NCI-H1092 (cell line): Measurements from ENCODE around the gene SPTBN4.
"Not testable (repeated sequence)": the region's sequence is repeated elsewhere in the genome, so short reads cannot be mapped to it uniquely, and the experiment has no call there.

Experiments used
- DNase-seq: peaks from one replicate; lab custom pipeline; 2025; lab: John Stamatoyannopoulos, UW

SPTBN4 gene

GRCh38 chr19:40466985-40467734 is at the start of gene SPTBN4:
TSS of gene SPTBN4 (plus strand) at chr19:40467001. CDS start at chr19:40472622, 5,621 bp downstream.
- DNase-seq: no peak

DNA sequence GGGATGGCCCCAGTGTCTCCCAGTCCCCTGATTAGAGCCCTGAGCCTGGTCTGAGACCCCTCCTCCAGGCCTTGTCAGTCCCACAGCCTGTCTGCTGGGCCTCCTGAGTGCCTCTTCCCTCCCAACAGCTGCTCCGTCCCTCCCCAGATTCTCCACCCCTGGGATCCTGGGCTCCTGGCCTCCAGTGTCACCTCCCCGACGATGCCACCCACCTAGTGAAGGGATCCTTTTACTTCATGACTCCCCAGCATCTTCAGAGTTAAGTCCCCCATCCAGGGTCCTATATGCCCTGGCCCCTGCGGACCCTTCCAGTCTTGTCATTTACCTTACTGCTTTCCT is 49.2 kb upstream of the SPTBN4 start:
- no peak for DNase-seq

DNA sequence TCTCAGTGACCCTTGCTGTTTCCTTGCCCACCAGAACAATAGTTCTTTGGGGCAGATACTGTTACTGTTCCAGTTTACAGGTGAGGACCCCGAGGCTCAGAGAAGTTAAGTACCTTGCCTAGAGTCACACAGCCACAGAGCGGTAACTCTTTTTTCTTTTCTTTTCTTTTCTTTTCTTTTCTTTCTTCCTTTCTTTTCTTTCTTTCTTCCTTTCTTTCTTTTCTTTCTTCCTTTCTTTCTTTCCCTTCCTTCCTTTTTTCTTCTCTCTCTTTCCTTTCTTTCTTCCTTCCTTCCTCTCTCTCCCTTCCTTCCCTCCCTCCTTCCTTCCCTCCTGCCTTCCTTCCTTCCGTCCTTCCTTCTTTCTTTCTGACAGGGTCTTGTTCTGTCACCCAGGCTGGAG is 48.8 kb upstream of the SPTBN4 start:
- DNase-seq: no peak

DNA sequence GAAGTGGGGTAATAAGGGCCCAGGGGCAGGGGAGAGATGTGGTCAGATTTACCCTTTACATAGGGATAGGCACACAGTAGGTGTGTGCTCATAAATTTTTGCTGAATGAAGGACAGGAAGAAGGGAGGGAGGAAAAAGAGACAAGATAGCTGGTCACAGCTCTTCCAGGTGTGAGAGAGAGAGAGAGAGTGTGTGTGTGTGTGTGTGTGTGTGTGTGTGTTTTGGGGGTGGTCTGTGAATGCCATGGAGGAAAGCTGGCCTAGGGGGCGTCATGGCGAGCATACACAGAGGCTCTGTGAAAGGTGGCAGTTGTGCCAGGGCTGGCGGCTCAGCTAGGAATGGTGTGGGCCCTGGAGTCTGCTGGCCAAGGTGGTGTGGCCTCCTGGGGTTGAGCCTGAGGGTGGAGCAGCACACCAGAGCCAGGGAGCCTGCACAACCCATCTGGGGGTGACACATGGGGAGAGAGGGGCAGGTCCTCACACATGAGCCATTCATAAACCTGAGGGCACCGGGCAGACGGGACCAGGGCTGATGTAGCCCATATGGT is 47.7 kb upstream of the SPTBN4 start:
- no peak for DNase-seq

DNA sequence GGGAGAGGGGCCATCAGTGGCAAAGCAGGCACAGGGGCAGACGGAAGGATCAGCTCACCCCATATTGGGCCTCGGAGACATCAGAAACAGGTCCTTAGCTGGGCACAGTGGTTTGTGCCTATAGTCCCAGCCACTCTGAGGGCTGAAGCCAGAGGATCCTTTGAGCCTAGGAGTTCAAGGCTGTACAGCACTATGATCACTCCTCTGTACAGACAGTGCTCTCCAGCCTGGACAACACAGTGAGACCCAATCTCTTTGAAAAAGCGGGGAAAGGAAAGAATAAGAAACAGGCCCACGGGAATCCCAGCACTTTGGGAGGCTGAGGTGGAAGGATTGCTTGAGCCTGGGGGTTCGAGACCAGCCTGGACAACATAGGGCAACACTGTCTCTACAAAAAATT is 47.0 kb upstream of the SPTBN4 start:
- DNase-seq: no peak

DNA sequence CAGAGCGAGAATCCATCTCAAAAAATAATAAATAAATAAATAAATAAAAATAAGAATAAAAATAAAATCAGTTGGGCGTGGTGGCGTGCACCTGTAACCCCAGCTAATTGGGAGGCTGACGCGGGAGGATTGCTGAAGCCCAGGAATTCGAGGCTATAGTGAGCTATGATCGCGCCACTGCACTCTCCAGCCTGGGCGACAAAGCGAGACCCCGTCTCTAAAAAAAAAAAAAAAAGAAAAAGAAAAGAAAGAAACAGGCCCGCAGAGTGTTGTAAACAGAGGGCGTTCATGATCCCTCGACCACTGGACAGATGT is 46.4 kb upstream of the SPTBN4 start:
- no peak for DNase-seq

- DNase-seq: peak; percentile 45
Observed at GRCh38 chr19:40420766-40421765, 45.7 kb upstream of the SPTBN4 start.

GRCh38 chr19:40421993-40422747 is 44.6 kb upstream of the SPTBN4 start:
- DNase-seq: no peak

DNA sequence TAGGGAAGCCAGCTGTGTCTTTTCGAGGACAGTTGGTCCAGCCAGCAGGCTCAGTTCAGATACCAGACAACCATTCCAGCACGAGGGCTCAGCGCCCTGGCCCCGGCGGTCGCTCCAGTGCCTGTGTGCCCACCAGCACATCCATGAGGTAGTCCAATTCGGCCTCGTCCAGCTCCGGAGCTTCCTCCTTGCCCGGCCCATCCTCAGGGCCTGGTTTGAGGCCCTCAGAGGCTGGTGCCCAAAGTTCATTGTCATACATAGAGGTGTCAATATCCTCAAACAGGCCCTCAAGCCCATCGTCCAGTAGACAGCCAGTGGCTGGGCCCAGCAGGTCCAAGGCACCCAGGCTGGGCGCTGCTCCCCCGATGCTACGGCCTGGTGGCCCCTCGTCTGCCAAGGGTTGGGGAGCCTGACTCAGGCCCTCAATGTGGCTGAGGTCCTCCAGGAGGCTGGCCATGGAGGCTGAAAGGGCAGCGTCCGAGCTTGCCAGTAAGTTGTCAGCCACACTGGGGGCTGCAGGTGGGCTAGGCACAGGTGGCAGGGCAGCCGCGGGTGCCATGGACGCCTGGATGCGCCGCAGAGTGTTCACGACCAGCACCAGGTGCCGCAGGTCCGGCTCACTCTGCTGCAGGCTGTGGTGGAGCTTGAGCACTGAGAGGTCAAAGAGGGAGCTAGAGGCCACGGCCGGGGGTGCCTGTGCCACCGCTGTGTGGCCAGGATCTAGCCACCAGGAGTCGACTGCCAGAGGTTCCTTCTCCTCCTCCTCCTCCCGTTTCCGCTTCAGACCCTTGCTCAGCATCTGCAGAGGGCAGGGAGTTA is 43.8 kb upstream of the SPTBN4 start:
- DNase-seq: no peak

DNA sequence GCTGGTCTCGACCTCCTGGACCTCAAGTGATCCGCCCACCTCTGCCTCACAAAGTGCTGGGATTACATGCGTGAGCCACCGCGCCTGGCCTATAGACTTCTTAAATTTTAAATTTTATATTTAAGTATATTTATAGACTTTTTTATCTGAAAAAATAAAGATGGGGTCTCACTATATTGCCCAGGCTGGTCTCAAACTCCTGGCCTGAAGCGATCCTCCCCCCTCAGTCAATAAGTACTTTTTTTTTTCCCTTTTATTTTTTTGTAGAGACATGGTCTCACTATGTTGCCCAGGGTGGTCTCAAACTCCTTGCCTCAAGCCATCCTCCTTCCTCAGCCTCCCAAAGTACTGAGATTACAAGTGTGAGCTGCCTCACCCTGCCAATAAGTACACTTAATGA is 42.9 kb upstream of the SPTBN4 start:
- DNase-seq: no peak

DNA sequence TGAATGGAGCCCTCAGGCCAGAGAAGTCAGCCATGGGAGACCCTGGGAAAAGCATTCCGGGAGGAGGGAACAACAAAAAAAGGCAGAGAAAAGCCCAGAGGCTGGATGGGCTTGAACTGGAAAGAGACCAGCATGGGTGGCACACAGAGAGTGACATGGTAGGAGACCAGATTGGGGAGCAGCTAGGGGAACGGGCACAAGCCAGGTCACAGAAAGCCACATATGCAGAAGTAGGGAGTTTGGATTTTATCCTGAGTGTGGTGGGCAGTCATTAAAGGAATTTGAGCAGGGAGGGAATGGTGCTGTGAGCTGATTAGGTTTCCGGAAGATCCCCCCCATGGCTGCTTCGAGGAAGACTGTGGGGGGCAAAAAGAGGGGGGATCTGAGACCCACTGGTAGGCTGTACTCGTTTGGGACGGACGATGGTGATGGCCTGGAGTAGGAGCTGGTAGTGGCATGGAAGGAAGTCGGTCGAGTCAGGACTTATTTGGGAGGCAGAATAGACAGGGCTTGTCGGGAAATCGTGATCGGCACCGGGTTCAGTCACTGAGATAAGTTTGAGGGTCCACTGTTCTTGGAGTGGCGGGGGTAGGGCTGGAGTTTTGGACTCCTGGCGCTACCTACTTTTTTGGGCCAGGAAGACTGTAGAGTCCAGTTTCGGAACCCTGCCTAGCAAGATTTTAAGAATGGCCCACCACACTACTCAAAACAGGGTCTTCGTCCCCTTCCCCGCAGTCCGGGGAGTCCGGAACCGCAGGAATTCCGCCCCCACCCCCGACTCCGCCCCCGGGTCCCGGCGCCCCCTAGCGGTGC is 42.0 kb upstream of the SPTBN4 start:
- no peak for DNase-seq

GRCh38 chr19:40425450-40426287 is 41.1 kb upstream of the SPTBN4 start, which contains the start of gene SERTAD1:
TSS of gene SERTAD1 (minus strand) at chr19:40425992. CDS start at chr19:40423546, 2,446 bp downstream.
- peak; percentile 97 for DNase-seq

DNA sequence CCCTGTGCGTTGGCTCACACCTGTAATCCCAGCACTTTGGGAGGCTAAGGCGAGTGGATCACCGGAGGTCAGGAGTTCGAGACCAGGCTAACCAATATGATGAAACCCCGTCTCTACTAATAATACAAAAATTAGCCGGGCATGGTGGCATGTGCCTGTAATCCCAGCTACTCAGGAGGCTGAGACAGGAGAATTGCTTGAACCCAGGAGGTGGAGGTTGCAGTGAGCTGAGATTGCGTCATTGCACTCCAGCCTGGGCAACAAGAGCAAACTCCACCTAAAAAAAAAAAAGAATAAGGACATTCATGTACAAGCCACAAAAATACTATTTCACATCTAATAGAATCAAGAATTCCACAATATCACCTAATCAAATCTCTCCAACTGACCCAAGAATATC is 38.6 kb upstream of the SPTBN4 start:
- DNase-seq: not testable (repeated sequence)

- not testable (repeated sequence) for DNase-seq
Observed at GRCh38 chr19:40430242-40430641, 36.6 kb upstream of the SPTBN4 start.

- no peak for DNase-seq
Observed at GRCh38 chr19:40431698-40432097, 35.1 kb upstream of the SPTBN4 start.

GRCh38 chr19:40432760-40433159 is 34.0 kb upstream of the SPTBN4 start:
- DNase-seq: not testable (repeated sequence)

DNA sequence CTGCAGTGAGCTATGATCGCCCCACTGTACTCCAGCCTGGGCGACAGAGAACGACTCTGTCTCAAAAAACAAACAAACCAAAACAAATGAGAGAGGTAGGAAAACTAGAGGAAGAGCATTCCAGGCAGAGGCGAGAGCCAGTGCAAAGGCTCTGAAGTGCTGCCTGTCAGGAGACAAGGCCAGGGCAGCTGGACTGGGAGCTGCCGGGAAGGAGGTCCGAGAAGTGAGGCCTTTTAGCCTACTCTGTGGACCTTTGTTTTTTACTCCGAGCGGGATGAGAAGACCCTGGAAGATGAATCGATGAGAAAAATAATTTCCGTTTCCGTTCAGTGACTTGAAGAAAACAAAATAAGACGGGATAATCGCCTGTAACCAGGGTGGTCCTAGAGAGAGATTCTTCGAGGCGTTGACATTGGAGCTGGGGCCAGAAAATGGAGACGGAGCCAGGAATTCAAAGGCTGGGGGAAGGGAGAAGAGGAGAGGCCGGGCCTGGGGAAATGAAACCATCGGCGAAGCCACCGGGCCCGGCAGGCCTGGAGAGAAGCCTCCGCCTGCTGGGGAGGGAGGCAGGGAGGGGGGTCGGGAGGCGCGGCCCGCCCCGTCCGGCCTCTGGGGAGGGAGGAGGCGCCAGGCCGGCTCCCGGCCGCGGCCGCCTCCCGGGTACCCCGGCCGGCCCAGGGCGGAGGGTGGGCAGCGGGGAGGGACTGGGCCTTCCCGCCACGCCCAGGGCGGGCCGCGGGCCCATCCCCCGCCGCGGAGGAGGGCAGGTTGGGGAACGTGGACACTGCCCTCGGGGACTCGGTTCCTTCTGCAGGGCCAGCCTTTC is 33.2 kb upstream of the SPTBN4 start:
- peak; percentile 48 for DNase-seq

GRCh38 chr19:40438284-40438683 is 28.5 kb upstream of the SPTBN4 start:
- no peak for DNase-seq
